ENCODE measurements around the gene TMEM184C.

DNA sequence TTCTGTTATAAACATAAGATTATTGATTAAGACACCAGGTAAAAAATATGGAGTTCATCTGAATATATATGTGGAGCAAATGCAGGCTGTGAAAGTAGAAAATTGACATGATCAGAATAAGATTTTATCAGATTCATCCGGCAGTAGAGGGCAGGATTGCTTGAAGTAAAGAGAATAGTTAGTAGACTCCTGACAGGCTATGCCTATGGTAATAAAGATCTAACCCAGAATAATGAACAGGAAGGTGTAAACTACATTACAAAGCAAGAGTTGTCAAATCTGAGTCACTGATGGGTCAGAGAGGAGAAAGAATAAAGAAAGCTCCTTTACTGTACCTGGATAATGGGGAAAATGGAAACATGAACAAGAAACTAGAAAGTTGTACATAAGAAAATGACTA is 20.8 kb upstream of the TMEM184C start:
- TF ChIP-seq REST (IDR thresholded peaks at IDR 0.05; ENCODE audit: insufficient read depth in 1 of 2, low read depth in 2 of 2, low read length in 2 of 2) (no peak), POLR2AphosphoS5 (IDR thresholded peaks at IDR 0.05; ENCODE audit: low read depth, low read length) (no peak), TAF1 (IDR thresholded peaks at IDR 0.05; ENCODE audit: borderline replicate concordance, insufficient read depth, low read length) (no peak)

All from PFSK-1 (cell line).